NAMALWA (cell line): ENCODE results near the gene CFAP73.
A peak's percentile ranks its signal among the peaks of the same experiment; 100 is the strongest.
"Not testable (repeated sequence)": the region's sequence is repeated elsewhere in the genome, so short reads cannot be mapped to it uniquely, and the experiment has no call there.

Experiments used
- DNase-seq: peaks from one replicate; pipeline ENCODE4 v3.0.0-alpha.2; 2015; ENCODE audit warnings: low spot score

CFAP73 gene

GRCh38 chr12:113191227-113191626, 41.7 kb downstream of the CFAP73 start:
- no peak for DNase-seq

GRCh38 chr12:113194971-113195391, 45.5 kb downstream of the CFAP73 start:
- no peak for DNase-seq

- DNase-seq, result no peak
Observed at GRCh38 chr12:113195598-113195997, 46.1 kb downstream of the CFAP73 start.

GRCh38 chr12:113196582-113196981, 47.1 kb downstream of the CFAP73 start:
- DNase-seq, result no peak

GRCh38 chr12:113196990-113197389, 47.5 kb downstream of the CFAP73 start:
- peak; percentile 87 for DNase-seq

GRCh38 chr12:113197518-113198077, 48.1 kb downstream of the CFAP73 start:
- DNase-seq, result no peak

- no peak for DNase-seq
Observed at GRCh38 chr12:113198296-113198695, 48.8 kb downstream of the CFAP73 start.

GRCh38 chr12:113200021-113200797, 50.7 kb downstream of the CFAP73 start:
- DNase-seq, result no peak

GRCh38 chr12:113201187-113202177, 52.0 kb downstream of the CFAP73 start:
- DNase-seq, result no peak

GRCh38 chr12:113202300-113203075, 53.0 kb downstream of the CFAP73 start:
- no peak for DNase-seq

GRCh38 chr12:113203852-113204760, 54.6 kb downstream of the CFAP73 start:
- peak; percentile 79 for DNase-seq

GRCh38 chr12:113204804-113205203, 55.3 kb downstream of the CFAP73 start:
- no peak for DNase-seq

- not testable (repeated sequence) for DNase-seq
Observed at GRCh38 chr12:113206802-113207201, 57.3 kb downstream of the CFAP73 start.

GRCh38 chr12:113207613-113208040, 58.1 kb downstream of the CFAP73 start:
- peak; percentile 76 for DNase-seq

- DNase-seq, result peak; percentile 98
Observed at GRCh38 chr12:113208041-113208934, 58.8 kb downstream of the CFAP73 start.
